Stimulated activated CD8-positive, alpha-beta memory T cell treated with anti-CD3 and anti-CD28 coated beads, Interleukin-4, amount 100 ng/mL, for 1 hour (primary cell): Measurements from ENCODE around the gene PRDM15.

ENCODE experiments used
- DNase-seq, 2 donors: peaks; one replicate each; pipeline ENCODE4 v3.0.0-alpha.2; 2020; ENCODE audit warnings: low read depth in 2 of 2, low spot score in 1 of 2

The PRDM15 gene

GRCh38 chr21:41765973-41766882, 112.9 kb downstream of the PRDM15 start:
- DNase-seq: no peak

GRCh38 chr21:41765420-41765821, 113.7 kb downstream of the PRDM15 start:
- DNase-seq: no peak

- no peak for DNase-seq
Measured at GRCh38 chr21:41764558-41765419, 114.4 kb downstream of the PRDM15 start.

DNA sequence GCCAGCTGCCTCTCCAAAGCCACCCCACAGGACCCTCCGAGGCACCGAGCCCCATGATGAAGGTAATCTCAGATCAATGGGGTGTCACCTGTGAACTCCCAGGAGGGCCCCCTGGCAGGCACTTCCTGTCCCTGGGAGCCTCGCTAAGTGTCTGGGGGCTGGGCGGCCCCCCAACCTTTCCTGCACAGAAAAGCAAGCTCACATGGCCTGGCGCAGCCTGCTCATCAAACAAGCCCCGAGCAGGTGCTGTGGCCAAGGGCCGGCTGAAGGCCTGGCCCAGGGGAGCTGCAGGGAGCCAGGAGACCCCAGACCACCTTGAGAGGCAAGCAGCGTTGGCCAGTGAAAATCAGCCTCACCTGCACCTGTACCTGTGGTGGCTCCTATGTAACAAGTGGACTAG, 115.1 kb downstream of the PRDM15 start:
- no peak for DNase-seq

- DNase-seq: no peak
Measured at GRCh38 chr21:41763398-41763931, 115.7 kb downstream of the PRDM15 start.

GRCh38 chr21:41762753-41763152, 116.4 kb downstream of the PRDM15 start:
- no peak for DNase-seq

DNA sequence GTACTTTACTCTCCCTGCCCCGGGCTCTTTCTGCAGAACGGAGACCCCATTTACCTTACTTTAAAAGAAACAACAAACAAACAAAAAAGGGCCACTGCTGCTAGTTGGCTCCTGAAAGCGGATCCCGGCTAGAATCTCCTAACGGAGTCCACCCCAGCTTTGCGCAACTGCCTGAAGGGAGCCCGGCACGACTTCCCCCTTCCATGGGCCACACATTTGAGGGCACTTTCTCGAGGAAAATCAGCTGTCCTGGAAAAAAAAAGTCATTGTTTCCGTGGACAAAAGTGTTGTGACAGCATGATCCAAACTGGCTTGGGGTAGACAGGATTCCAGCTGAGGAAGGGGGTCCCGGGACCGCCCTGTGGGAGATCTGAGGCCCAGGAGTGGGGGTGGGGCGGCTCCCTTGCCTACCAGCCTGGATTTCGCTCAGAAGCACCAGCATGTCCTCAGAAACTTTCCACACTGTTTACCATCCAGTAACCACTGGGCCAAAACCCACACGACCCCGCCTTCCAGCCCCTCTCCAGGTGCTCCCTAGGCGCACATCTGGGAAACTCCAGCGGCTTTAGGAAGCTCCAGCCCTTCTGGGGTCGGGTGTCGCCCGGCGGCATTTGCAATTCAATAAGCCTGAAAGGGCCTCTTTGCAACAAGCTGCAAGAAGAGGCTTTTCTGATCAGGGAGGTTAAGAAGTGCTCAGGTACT, 117.1 kb downstream of the PRDM15 start:
- DNase-seq: no peak

GRCh38 chr21:41761211-41761933, 117.8 kb downstream of the PRDM15 start:
- no peak for DNase-seq

- no peak for DNase-seq
Measured at GRCh38 chr21:41760411-41760810, 118.7 kb downstream of the PRDM15 start.

- DNase-seq: no peak
Measured at GRCh38 chr21:41759926-41760325, 119.2 kb downstream of the PRDM15 start.

GRCh38 chr21:41759214-41759840, 119.8 kb downstream of the PRDM15 start:
- no peak for DNase-seq

GRCh38 chr21:41758550-41758949, 120.6 kb downstream of the PRDM15 start:
- DNase-seq: no peak

- DNase-seq: no peak
Measured at GRCh38 chr21:41755934-41756773, 123.0 kb downstream of the PRDM15 start.

DNA sequence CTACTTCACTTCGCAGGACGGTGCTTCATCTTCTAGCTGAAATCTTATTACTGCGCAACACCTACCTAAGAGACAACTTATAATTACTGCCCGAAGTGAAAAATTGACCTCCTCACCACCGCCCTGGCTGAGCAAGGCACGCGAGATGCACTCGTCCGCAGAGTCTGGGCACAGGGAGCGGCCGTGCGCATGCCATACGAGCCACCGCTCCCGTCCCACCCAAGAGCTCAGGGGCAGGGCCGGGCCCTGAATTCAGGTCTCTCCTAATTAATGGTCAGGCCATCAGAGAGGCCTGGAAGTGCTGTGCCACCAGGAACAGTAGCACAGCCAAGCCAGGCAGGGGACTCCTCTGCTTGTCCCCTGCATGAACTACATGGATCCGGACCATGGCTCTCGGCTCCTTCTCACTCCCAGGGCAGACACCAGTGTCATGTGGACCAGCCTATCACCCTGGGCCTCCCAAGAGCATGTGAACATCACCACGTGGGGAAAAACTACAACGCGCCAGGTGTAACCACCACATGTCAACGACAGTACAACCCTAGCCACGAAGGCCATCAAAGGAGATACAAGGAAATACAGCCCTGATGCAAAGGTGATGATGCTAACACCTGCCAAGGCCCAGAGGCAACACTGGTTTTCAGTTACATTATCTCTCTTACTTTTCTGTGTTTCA, 123.7 kb downstream of the PRDM15 start:
- no peak for DNase-seq

GRCh38 chr21:41754479-41754891, 124.7 kb downstream of the PRDM15 start:
- DNase-seq: no peak

GRCh38 chr21:41753006-41753898, 125.9 kb downstream of the PRDM15 start:
- DNase-seq: no peak

- no peak for DNase-seq
Measured at GRCh38 chr21:41752231-41752681, 126.9 kb downstream of the PRDM15 start.
